HepG2 (cell line): ENCODE data around the gene KISS1R. TPM values are rescaled to one million over a fixed set of nuclear protein-coding genes. Genes with fewer than 3 reads are reported as not detected.

Experiments
- AGO2 ChIP-seq: fragments of 200-400 bp; formaldehyde crosslinking; optimal IDR thresholded peaks from 2 replicates; pipeline ENCODE3; 2017; ENCODE audit warnings: mild to moderate bottlenecking, low read depth, low read length, moderate library complexity
- ATAD3A ChIP-seq: sonication (generic); formaldehyde crosslinking; IDR thresholded peaks from 2 replicates; pipeline ENCODE4 v1.4.0; 2020; ENCODE audit warnings: missing genetic modification reagents
- BORCS8-MEF2B ChIP-seq: sonication (generic); formaldehyde crosslinking; IDR thresholded peaks from 2 replicates; pipeline ENCODE4 v1.8.0; 2022; ENCODE audit warnings: mild to moderate bottlenecking, missing genetic modification reagents
- BRCA1 ChIP-seq: sonication (generic); formaldehyde crosslinking; IDR thresholded peaks from 2 replicates; pipeline ENCODE4 v1.4.0; 2020; ENCODE audit warnings: missing genetic modification reagents
- CBX1 ChIP-seq: IDR thresholded peaks from one replicate; pipeline ENCODE4 v1.6.1; 2016; ENCODE audit warnings: antibody characterized with exemption, low read depth
- FOXA3 ChIP-seq: IDR thresholded peaks from 2 replicates; pipeline ENCODE4 v1.6.1; 2016; ENCODE audit warnings: missing genetic modification reagents, missing compliant biosample characterization
- HBP1 ChIP-seq: IDR thresholded peaks from 2 replicates; pipeline ENCODE4 v1.6.1; 2016; ENCODE audit warnings: low read depth, control low read depth
- HDAC2 ChIP-seq: sonication (generic); formaldehyde crosslinking; IDR thresholded peaks from 2 replicates; pipeline ENCODE4 v1.4.0; 2020; ENCODE audit warnings: missing genetic modification reagents
- HNRNPH1 ChIP-seq: fragments of 200-400 bp; formaldehyde crosslinking; optimal IDR thresholded peaks from 2 replicates; pipeline ENCODE3; 2017; ENCODE audit warnings: mild to moderate bottlenecking, low read depth, low read length
- JUN ChIP-seq: sonication (generic); formaldehyde crosslinking; IDR thresholded peaks from 2 replicates; pipeline ENCODE4 v1.4.0; 2020; ENCODE audit warnings: mild to moderate bottlenecking, missing genetic modification reagents
- KDM3A ChIP-seq: IDR thresholded peaks from 2 replicates; pipeline ENCODE4 v1.6.1; 2018; ENCODE audit warnings: low read depth, missing compliant biosample characterization
- MNT ChIP-seq: fragments of 450-650 bp; IDR thresholded peaks from 2 replicates; pipeline ENCODE4 v1.6.1; 2016
- PCBP1 ChIP-seq: fragments of 200-400 bp; formaldehyde crosslinking; IDR thresholded peaks from 2 replicates; pipeline ENCODE4 v1.6.1; 2017; ENCODE audit warnings: mild to moderate bottlenecking, low read depth, low read length, borderline replicate concordance
- SNAPC2 ChIP-seq: sonication (generic); formaldehyde crosslinking; IDR thresholded peaks from 2 replicates; pipeline ENCODE4 v1.8.1; 2022; ENCODE audit warnings: mild to moderate bottlenecking, missing genetic modification reagents
- SP5 ChIP-seq: IDR thresholded peaks from 2 replicates; pipeline ENCODE4 v1.6.1; 2016; ENCODE audit warnings: low read depth, borderline replicate concordance
- SUZ12 ChIP-seq: fragments of 150-350 bp; IDR thresholded peaks from 2 replicates; pipeline ENCODE4 v1.6.1; 2014; ENCODE audit warnings: low read depth, low read length
- TARDBP ChIP-seq: sonication (generic); formaldehyde crosslinking; IDR thresholded peaks from 2 replicates; pipeline ENCODE4 v1.8.0; 2022; ENCODE audit warnings: mild to moderate bottlenecking, missing genetic modification reagents
- TBX2 ChIP-seq: sonication (generic); formaldehyde crosslinking; IDR thresholded peaks from 2 replicates; pipeline ENCODE4 v1.5.0; 2020; ENCODE audit warnings: missing genetic modification reagents, mild to moderate bottlenecking, borderline replicate concordance
- ZFP36 ChIP-seq: fragments of 150-350 bp; IDR thresholded peaks from 2 replicates; pipeline ENCODE4 v1.6.1; 2018; ENCODE audit warnings: borderline replicate concordance, low read length, low read depth; ENCODE audit not compliant: partially characterized antibody
- ZNF136 ChIP-seq: sonication (generic); formaldehyde crosslinking; IDR thresholded peaks from 2 replicates; pipeline ENCODE4 v1.8.1; 2022; ENCODE audit warnings: low read depth, mild to moderate bottlenecking, moderate library complexity, missing genetic modification reagents
- ZNF232 ChIP-seq: sonication (generic); formaldehyde crosslinking; IDR thresholded peaks from 2 replicates; pipeline ENCODE4 v1.4.0; 2020; ENCODE audit warnings: missing genetic modification reagents, borderline replicate concordance
- ZNF670 ChIP-seq: sonication (generic); formaldehyde crosslinking; IDR thresholded peaks from 2 replicates; pipeline ENCODE4 v1.8.0; 2022; ENCODE audit warnings: mild to moderate bottlenecking, missing genetic modification reagents, borderline replicate concordance
- ZSCAN29 ChIP-seq: sonication (generic); formaldehyde crosslinking; conservative IDR thresholded peaks from 2 replicates; pipeline ENCODE4 v1.4.0; 2020; ENCODE audit warnings: mild to moderate bottlenecking, missing genetic modification reagents
- polyA plus RNA-seq, 8 experiments: library from polyadenylated mRNA; depleted of rRNA in 3 of 8; stranded (reverse) in 7 of 8; unstranded in 1 of 8; fragments of >200 nt; fragmentation: Illumina TruSeq in 4 of 8; extraction: Trizol in 4 of 8; gene quantifications; 2 replicates each; pipeline versions ENCODE4 v1.2.1 to v1.2.3, GENCODE V29; 2011 to 2016; ENCODE audit warnings: low read depth in 4 of 8, missing spikeins in 1 of 8, mixed read lengths in 1 of 8; ENCODE audit not compliant: insufficient read depth in 1 of 8
- total RNA-seq, 5 experiments: library from RNA; depleted of rRNA; stranded (reverse); fragments of >200 nt; fragmentation: Illumina TruSeq; extraction: Trizol; gene quantifications; 2 replicates each; pipeline ENCODE4 v1.2.3, GENCODE V29; 2016; ENCODE audit warnings: low read depth in 1 of 5
- TF ChIP-seq, protein P1 (sequence below): sonication (generic); formaldehyde crosslinking; IDR thresholded peaks from 2 replicates; pipeline ENCODE4 v1.5.0; 2020; ENCODE audit warnings: missing genetic modification reagents
- TF ChIP-seq, protein P2 (sequence below): sonication (generic); formaldehyde crosslinking; IDR thresholded peaks from 2 replicates; pipeline ENCODE4 v1.4.0; 2020; ENCODE audit warnings: missing genetic modification reagents

KISS1R gene
- total and polyA plus RNA-seq, 2 of the 13 experiments (the other 11 are each of a cell fraction or from before 2014, with no cell fraction given), result 1.1 to 10.2 TPM

DNA sequence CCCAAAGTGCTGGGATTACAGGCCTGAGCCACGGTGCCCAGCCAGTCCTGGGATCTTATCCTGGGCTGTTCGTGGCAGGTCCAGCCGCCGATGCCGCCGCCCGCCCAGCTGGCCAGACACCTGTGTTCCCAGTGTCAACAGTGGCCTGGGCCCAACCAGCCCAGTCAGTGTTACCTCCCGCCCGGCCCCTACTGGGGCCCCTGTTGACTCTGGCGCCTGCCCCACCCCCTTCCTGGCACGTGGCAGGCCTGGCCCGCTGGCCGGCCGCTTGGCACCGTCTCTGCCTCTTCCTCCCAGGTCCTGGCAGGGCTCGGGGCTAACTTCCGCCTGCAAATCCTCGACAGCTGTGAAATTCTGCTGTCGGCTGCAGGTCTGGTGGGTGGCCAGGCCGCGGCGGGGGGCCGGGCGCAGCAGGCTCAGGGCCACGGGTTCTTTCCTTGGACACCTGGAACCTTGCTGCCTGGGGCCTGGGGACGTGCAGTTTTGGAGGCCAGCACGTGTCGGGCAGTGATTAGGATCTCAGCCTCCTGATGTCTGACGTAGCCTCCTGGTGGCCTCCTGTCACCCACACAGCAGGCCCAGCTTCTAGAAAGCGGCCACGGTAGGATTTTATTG is 17.8 kb downstream of the KISS1R start (continued):
- no peak for TF ChIP-seq HNRNPH1
- peak; percentile 61 for TF ChIP-seq CBX1
- 0 out of 2 replicates have a peak, but pooled peaks have one; percentile 70 for TF ChIP-seq BRCA1 (CRISPR knock-in tag)
- peak; percentile 82; the same call in 1 of the 2 replicates for TF ChIP-seq ZNF232 (CRISPR knock-in tag)
- TF ChIP-seq HBP1 (CRISPR knock-in tag), result peak; percentile 86; the same call in 1 of the 2 replicates
- peak; percentile 88 for TF ChIP-seq TARDBP (CRISPR knock-in tag)
- TF ChIP-seq PCBP1, result 0 out of 2 replicates have a peak, but pooled peaks have one; percentile 61
- peak; percentile 66; the same call in 1 of the 2 replicates for TF ChIP-seq BORCS8-MEF2B (CRISPR knock-in tag)
- peak; percentile 99 for TF ChIP-seq SP5 (CRISPR knock-in tag)
- TF ChIP-seq, protein P1, sequence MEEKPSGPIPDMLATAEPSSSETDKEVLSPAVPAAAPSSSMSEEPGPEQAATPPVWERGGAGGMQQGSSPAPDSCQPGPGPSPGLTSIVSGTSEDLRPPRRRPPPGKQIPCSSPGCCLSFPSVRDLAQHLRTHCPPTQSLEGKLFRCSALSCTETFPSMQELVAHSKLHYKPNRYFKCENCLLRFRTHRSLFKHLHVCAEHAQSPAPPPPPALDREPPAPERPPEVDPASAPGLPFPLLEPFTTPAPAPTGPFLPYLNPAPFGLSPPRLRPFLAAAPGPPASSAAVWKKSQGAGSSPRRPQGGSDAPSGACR (CRISPR knock-in tag), result peak; percentile 47; the same call in 1 of the 2 replicates
- TF ChIP-seq ZNF670 (CRISPR knock-in tag), result no peak
- peak; percentile 98 for TF ChIP-seq FOXA3 (CRISPR knock-in tag)
- TF ChIP-seq JUN (CRISPR knock-in tag), result peak; percentile 35; the same call in 1 of the 2 replicates
- TF ChIP-seq KDM3A (CRISPR knock-in tag), result peak; percentile 96
- TF ChIP-seq SUZ12, result no peak
- TF ChIP-seq ZNF136 (CRISPR knock-in tag), result peak; percentile 86; the same call in 1 of the 2 replicates
- no peak for TF ChIP-seq ZFP36
- peak; percentile 99 for TF ChIP-seq TBX2 (CRISPR knock-in tag)
- peak; percentile 85 for TF ChIP-seq SNAPC2 (CRISPR knock-in tag)
- peak; percentile 90 for TF ChIP-seq MNT
- TF ChIP-seq ATAD3A (CRISPR knock-in tag), result no peak
- peak; percentile 98 for TF ChIP-seq HDAC2 (CRISPR knock-in tag)
- TF ChIP-seq, protein P2, sequence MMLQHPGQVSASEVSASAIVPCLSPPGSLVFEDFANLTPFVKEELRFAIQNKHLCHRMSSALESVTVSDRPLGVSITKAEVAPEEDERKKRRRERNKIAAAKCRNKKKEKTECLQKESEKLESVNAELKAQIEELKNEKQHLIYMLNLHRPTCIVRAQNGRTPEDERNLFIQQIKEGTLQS (CRISPR knock-in tag), result peak; percentile 52; the same call in 1 of the 2 replicates
- peak; percentile 49 for TF ChIP-seq AGO2
- TF ChIP-seq ZSCAN29 (CRISPR knock-in tag), result 0 out of 2 replicates have a peak, but pooled peaks have one; percentile 36
